Glomerular visceral epithelial cell (primary cell): ENCODE measurements around the gene PARD3.
"Not testable (repeated sequence)": the region's sequence is repeated elsewhere in the genome, so short reads cannot be mapped to it uniquely, and the experiment has no call there.

ENCODE experiments used
- DNase-seq: peaks from one replicate; pipeline ENCODE4 v3.0.0-alpha.2; 2016; ENCODE audit errors: extremely low spot score

PARD3 gene

GRCh38 chr10:34423673-34424625 is 391.1 kb downstream of the PARD3 start:
- no peak for DNase-seq

GRCh38 chr10:34420795-34421194 is 394.3 kb downstream of the PARD3 start:
- DNase-seq, result peak; percentile 72

GRCh38 chr10:34420273-34420672 is 394.8 kb downstream of the PARD3 start:
- no peak for DNase-seq

GRCh38 chr10:34415039-34415438 is 400.1 kb downstream of the PARD3 start:
- no peak for DNase-seq

- DNase-seq, result no peak
These were observed 401.1 kb downstream of the PARD3 start for GRCh38 chr10:34413756-34414587.

GRCh38 chr10:34413214-34413613 is 401.9 kb downstream of the PARD3 start:
- DNase-seq, result no peak

- DNase-seq, result no peak
These were observed 406.1 kb downstream of the PARD3 start for GRCh38 chr10:34408956-34409355.

- DNase-seq, result no peak
These were observed 406.7 kb downstream of the PARD3 start for GRCh38 chr10:34408381-34408780.

GRCh38 chr10:34407324-34407805 is 407.7 kb downstream of the PARD3 start:
- DNase-seq, result peak; percentile 31

GRCh38 chr10:34406463-34407323 is 408.4 kb downstream of the PARD3 start:
- no peak for DNase-seq

- no peak for DNase-seq
These were observed 409.3 kb downstream of the PARD3 start for GRCh38 chr10:34405611-34406462.

GRCh38 chr10:34403512-34403911 is 411.6 kb downstream of the PARD3 start:
- DNase-seq, result no peak

GRCh38 chr10:34400075-34400474 is 415.0 kb downstream of the PARD3 start:
- no peak for DNase-seq

- no peak for DNase-seq
These were observed 416.1 kb downstream of the PARD3 start for GRCh38 chr10:34399013-34399412.

GRCh38 chr10:34397324-34397723 is 417.8 kb downstream of the PARD3 start:
- DNase-seq, result no peak

- DNase-seq, result no peak
These were observed 418.4 kb downstream of the PARD3 start for GRCh38 chr10:34396663-34397062.

GRCh38 chr10:34392641-34393170 is 422.4 kb downstream of the PARD3 start:
- no peak for DNase-seq

GRCh38 chr10:34391168-34391567 is 423.9 kb downstream of the PARD3 start:
- not testable (repeated sequence) for DNase-seq

GRCh38 chr10:34389801-34390200 is 425.3 kb downstream of the PARD3 start:
- DNase-seq, result no peak

- no peak for DNase-seq
These were observed 428.2 kb downstream of the PARD3 start for GRCh38 chr10:34386921-34387320.
